ENCODE measurements around the gene BORCS5.

- TF ChIP-seq, protein P1, sequence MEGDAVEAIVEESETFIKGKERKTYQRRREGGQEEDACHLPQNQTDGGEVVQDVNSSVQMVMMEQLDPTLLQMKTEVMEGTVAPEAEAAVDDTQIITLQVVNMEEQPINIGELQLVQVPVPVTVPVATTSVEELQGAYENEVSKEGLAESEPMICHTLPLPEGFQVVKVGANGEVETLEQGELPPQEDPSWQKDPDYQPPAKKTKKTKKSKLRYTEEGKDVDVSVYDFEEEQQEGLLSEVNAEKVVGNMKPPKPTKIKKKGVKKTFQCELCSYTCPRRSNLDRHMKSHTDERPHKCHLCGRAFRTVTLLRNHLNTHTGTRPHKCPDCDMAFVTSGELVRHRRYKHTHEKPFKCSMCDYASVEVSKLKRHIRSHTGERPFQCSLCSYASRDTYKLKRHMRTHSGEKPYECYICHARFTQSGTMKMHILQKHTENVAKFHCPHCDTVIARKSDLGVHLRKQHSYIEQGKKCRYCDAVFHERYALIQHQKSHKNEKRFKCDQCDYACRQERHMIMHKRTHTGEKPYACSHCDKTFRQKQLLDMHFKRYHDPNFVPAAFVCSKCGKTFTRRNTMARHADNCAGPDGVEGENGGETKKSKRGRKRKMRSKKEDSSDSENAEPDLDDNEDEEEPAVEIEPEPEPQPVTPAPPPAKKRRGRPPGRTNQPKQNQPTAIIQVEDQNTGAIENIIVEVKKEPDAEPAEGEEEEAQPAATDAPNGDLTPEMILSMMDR (conservative IDR thresholded peaks at IDR 0.05; ENCODE audit: low read depth, low read length): no peak
- no peak for TF ChIP-seq EZH2 (IDR thresholded peaks at IDR 0.05; ENCODE audit: borderline replicate concordance, low read depth, low read length, poor library complexity, severe bottlenecking)
These were observed 138.7 kb downstream of the BORCS5 start for GRCh38 chr12:12495536-12495935.

All from A673 (cell line).